PC-9 (cell line): Measurements from ENCODE around the gene NPC2. TPM values are rescaled to one million over a fixed set of nuclear protein-coding genes. Genes with fewer than 3 reads are reported as not detected.

ENCODE experiments used
- BruUV-seq: library from RNA; stranded (reverse); fragments of 400-500 nt; replicated peaks from 2 replicates; lab custom pipeline; 2021; lab: Mats Ljungman, UMichigan
- CTCF ChIA-PET: fragments of 300-600 bp; sonication (Branson Sonifier 250); formaldehyde crosslinking; loops from one replicate; lab custom pipeline; 2022; ENCODE audit warnings: antibody characterized with exemption; lab: Charles Lee
- POLR2A ChIA-PET: fragments of 300-600 bp; sonication (Branson Sonifier 250); formaldehyde crosslinking; loops from one replicate; lab custom pipeline; 2022; ENCODE audit warnings: antibody characterized with exemption; ENCODE audit not compliant: unreplicated experiment; lab: Charles Lee
- DNase-seq, 2 experiments: peaks; one replicate each; pipeline versions ENCODE4 v3.0.0 to v3.0.0-alpha.2; 2015 to 2022; ENCODE audit warnings: mixed read lengths in 1 of 2
- H2AFZ ChIP-seq: fragments of 200-600 bp; sonication (generic); 2 replicates; pipeline ENCODE4 v1.8.1; 2017; ENCODE audit warnings: antibody characterized with exemption
- H3F3A ChIP-seq: fragments of 200-600 bp; sonication (generic); 2 replicates; pipeline ENCODE4 v1.8.1; 2017; ENCODE audit warnings: antibody characterized with exemption, mild to moderate bottlenecking, low read depth; ENCODE audit not compliant: insufficient read depth
- H3K27ac ChIP-seq: fragments of 200-600 bp; sonication (generic); 2 replicates; pipeline ENCODE4 v1.6.1; 2016; ENCODE audit warnings: mixed run types
- H3K27me3 ChIP-seq: fragments of 200-600 bp; sonication (generic); 2 replicates; pipeline ENCODE4 v1.6.1; 2016; ENCODE audit warnings: low read depth, mixed run types; ENCODE audit not compliant: insufficient read depth
- H3K36me3 ChIP-seq: fragments of 200-600 bp; sonication (generic); 2 replicates; pipeline ENCODE4 v1.6.1; 2016; ENCODE audit warnings: low read depth, mixed run types
- H3K4me1 ChIP-seq: fragments of 200-600 bp; sonication (generic); replicated peaks from 2 replicates; pipeline ENCODE4 v1.6.1; 2016; ENCODE audit warnings: mixed run types; ENCODE audit not compliant: insufficient read depth
- H3K4me2 ChIP-seq: fragments of 200-600 bp; sonication (generic); 2 replicates; pipeline ENCODE4 v1.6.1; 2017; ENCODE audit warnings: mixed run types
- H3K4me3 ChIP-seq: fragments of 200-600 bp; sonication (generic); 2 replicates; pipeline ENCODE4 v1.6.1; 2016; ENCODE audit warnings: mixed run types
- H3K79me2 ChIP-seq: fragments of 200-600 bp; sonication (generic); 2 replicates; pipeline ENCODE4 v1.6.1; 2017; ENCODE audit warnings: low read depth, mixed run types
- H3K9me2 ChIP-seq: fragments of 200-600 bp; sonication (generic); 2 replicates; pipeline ENCODE4 v1.8.1; 2017; ENCODE audit warnings: mild to moderate bottlenecking; ENCODE audit not compliant: insufficient read depth
- H3K9me3 ChIP-seq: fragments of 200-600 bp; sonication (generic); 2 replicates; pipeline ENCODE4 v1.8.1; 2016; ENCODE audit warnings: low read depth; ENCODE audit not compliant: insufficient read depth
- H4K20me1 ChIP-seq: fragments of 200-600 bp; sonication (generic); 2 replicates; pipeline ENCODE4 v1.8.1; 2017; ENCODE audit not compliant: insufficient read depth
- EZH2 ChIP-seq: fragments of 200-600 bp; sonication (generic); IDR thresholded peaks from 2 replicates; pipeline ENCODE4 v1.8.0; 2017; ENCODE audit warnings: antibody characterized with exemption, low read depth
- intact Hi-C: fragments of 100-400 bp; cut with micrococcal nuclease; formaldehyde crosslinking; loops from one replicate; pipeline ENCODE4 v1.10.0; 2022; ENCODE audit not compliant: unreplicated experiment
- total RNA-seq: library from RNA; stranded (reverse); gene quantifications from 2 replicates; pipeline ENCODE4 v1.2.3, GENCODE V29; 2021
- TF ChIP-seq, protein P1 (sequence below): fragments of 200-600 bp; sonication (generic); conservative IDR thresholded peaks from 2 replicates; pipeline ENCODE4 v1.6.1; 2017; ENCODE audit warnings: mixed run types, antibody characterized with exemption, mild to moderate bottlenecking, moderate library complexity

The NPC2 gene
- total RNA-seq, 1 experiment from 2014 or later, result 1,010 TPM

DNA sequence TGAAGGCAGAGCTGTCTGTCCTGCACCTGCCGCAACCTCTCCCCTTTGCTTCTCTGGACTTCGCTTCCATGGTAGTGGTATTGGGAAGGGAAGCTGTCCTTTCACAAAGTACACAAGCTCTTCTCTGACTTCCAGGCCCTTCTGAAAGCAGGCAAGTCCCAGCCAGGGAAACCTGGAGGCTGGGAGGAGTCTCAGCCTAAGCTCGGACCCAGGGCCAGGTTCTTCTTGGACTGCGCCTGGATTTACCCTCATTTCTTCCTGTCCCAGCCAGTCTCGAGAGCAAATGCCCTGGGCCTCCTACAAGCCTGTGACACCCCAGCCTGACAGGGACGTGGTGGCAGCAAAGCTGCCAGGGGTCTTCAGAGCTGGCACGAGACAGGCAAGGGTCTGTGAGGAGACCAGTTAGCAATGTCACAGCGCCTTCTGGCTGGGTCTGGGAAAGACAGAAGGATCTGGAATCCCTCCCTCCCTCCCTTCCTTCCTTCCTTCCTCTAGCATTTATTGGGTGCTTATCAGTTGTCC lies 22.8 kb upstream of the NPC2 start:
- Histone ChIP-seq H3K36me3 (peaks cover 22% of the 10 kb centered on the region; the same call in 1 of the 2 replicates), H3K4me2 (no peak overlapping the region), H3K4me1 (peaks cover 8% of the 10 kb centered on the region), H3K27me3 (no peaks in the 10 kb centered on the region), H2AFZ (no peak overlapping the region), H3K27ac (no peak overlapping the region), H3K79me2 (no peaks in the 10 kb centered on the region), H3K9me2 (no peaks in the 10 kb centered on the region), H3K9me3 (no peaks in the 10 kb centered on the region), H3F3A (no peaks in the 10 kb centered on the region), H3K4me3 (no peak overlapping the region), H4K20me1 (no peaks in the 10 kb centered on the region)
- POLR2A ChIA-PET, result interaction anchor here (0.9 kb wide), 1 partner anchor 51 kb away, joined by 3 read pairs; no protein-coding TSS in a partner anchor
- CTCF ChIA-PET, result no interaction called here
- intact Hi-C loops, result no loop called here
- no TSS peak for BruUV-seq
- DNase-seq, result no peak
- no peak for TF ChIP-seq EZH2
- TF ChIP-seq, protein P1, sequence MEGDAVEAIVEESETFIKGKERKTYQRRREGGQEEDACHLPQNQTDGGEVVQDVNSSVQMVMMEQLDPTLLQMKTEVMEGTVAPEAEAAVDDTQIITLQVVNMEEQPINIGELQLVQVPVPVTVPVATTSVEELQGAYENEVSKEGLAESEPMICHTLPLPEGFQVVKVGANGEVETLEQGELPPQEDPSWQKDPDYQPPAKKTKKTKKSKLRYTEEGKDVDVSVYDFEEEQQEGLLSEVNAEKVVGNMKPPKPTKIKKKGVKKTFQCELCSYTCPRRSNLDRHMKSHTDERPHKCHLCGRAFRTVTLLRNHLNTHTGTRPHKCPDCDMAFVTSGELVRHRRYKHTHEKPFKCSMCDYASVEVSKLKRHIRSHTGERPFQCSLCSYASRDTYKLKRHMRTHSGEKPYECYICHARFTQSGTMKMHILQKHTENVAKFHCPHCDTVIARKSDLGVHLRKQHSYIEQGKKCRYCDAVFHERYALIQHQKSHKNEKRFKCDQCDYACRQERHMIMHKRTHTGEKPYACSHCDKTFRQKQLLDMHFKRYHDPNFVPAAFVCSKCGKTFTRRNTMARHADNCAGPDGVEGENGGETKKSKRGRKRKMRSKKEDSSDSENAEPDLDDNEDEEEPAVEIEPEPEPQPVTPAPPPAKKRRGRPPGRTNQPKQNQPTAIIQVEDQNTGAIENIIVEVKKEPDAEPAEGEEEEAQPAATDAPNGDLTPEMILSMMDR, result no peak

DNA sequence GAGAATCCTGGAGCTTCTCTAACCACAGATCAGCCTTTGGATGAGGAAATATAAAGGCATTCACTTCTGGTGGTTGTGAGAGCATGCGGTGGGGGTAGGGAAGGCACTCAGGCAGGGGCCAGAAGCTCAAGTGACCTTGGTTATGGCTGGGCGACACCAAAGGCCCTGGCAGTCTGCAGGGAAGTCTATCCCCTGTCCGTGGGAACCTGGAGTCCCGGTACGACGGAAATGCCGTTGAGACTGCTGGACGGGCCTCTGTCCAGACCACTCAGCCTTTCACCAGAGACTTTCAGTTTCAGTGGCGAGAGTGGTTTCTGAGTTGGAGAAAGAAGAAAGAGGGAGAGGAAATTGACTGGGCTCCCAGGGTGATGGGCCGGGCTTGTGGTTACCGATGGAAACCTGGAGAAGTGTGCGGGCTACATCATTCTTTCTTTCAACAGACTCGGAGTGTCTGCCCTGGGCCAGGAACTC lies 21.4 kb upstream of the NPC2 start:
- TF ChIP-seq, protein P1, result no peak
- no peak for TF ChIP-seq EZH2
- H3F3A ChIP-seq, result no peaks in the 10 kb centered on the region
- intact Hi-C loops, result loop anchor here (5.0 kb wide), 1 partner anchor 58 kb away; no protein-coding TSS in a partner anchor
- no peaks in the 10 kb centered on the region for H4K20me1 ChIP-seq
- H3K27ac ChIP-seq, result no peak overlapping the region
- H3K36me3 ChIP-seq, result peaks cover 22% of the 10 kb centered on the region; the same call in 1 of the 2 replicates
- no peak overlapping the region for H3K4me3 ChIP-seq
- peaks cover 8% of the 10 kb centered on the region for H3K4me1 ChIP-seq
- H3K79me2 ChIP-seq, result no peaks in the 10 kb centered on the region
- BruUV-seq, result no TSS peak
- H3K9me2 ChIP-seq, result no peaks in the 10 kb centered on the region
- ChIA-PET POLR2A (interaction anchor here (0.7 kb wide), 1 partner anchor 44 kb away, joined by 3 read pairs; no protein-coding TSS in a partner anchor), CTCF (no interaction called here)
- no peak overlapping the region for H3K4me2 ChIP-seq
- no peak overlapping the region for H2AFZ ChIP-seq
- DNase-seq, result peak in 1 of 2 experiments; percentile 78
- no peaks in the 10 kb centered on the region for H3K27me3 ChIP-seq
- no peaks in the 10 kb centered on the region for H3K9me3 ChIP-seq

DNA sequence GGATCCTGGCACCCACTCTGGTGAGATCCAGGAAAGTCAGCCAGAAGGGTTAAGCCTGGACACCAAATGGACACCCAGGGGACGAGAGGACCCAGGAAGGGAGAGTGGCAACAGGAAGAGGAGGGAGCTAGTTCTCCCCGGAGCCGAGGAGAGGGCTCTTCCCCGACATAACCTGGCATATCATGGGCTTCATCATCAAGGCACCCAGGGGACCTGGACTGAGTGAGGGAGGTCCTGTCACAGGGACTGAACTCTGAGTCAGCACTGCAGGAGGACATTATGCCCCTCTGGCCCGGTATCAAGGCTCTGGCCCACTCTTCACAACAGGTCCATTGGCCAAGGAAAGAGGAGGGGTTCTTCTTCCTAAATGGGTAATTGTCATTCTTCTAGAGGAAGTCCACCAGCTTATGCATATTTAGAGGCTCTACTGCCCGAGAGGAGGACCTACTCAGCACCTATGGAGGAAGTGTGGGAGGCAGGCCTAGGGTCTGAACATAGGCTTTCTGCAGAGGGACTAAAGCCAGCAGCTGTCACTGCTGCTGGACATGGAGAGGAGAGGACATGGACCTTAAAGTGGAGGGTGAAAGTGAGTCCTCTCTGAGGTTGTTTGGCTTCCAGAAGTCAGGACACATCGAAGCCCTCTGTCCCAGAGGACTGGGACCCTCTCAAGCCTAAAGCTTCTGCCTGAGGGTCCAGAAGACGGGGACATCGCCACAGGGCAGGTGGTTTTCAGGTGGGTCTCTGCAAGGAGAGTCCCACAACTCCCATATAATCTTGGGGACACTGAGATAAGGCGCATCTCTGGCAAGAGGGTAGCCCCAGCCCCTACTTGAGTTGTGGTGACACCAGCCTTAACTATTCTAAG lies 19.1 kb upstream of the NPC2 start:
- Histone ChIP-seq H3K27ac (0 out of 2 replicates have a peak overlapping the region, but pooled peaks have one; percentile 10), H3K79me2 (no peaks in the 10 kb centered on the region), H3K4me2 (no peak overlapping the region), H3K27me3 (no peaks in the 10 kb centered on the region), H3K9me2 (no peaks in the 10 kb centered on the region), H3K9me3 (no peaks in the 10 kb centered on the region), H3K36me3 (0 out of 2 replicates have a peak, but pooled peaks cover 16% of the 10 kb centered on the region), H3K4me1 (peaks cover 8% of the 10 kb centered on the region), H4K20me1 (no peaks in the 10 kb centered on the region), H3K4me3 (no peak overlapping the region), H2AFZ (no peak overlapping the region), H3F3A (no peaks in the 10 kb centered on the region)
- TF ChIP-seq EZH2, result no peak
- TF ChIP-seq, protein P1, result no peak
- CTCF ChIA-PET, result no interaction called here
- POLR2A ChIA-PET, result interaction anchor here (0.6 to 1.0 kb wide), 2 partner anchors 148 to 379 kb away, joined by 4 read pairs; no protein-coding TSS in a partner anchor
- BruUV-seq, result no TSS peak
- intact Hi-C loops, result loop anchor here (5.0 kb wide), 1 partner anchor 60 kb away; no protein-coding TSS in a partner anchor
- no peak for DNase-seq
